H1 (cell line): ENCODE measurements around the gene SNX21. TPM values are rescaled to one million over a fixed set of nuclear protein-coding genes. Genes with fewer than 3 reads are reported as not detected.

Experiments used
- KDM1A ChIP-seq: fragments of 200-600, 300-600 bp; sonication (generic); IDR thresholded peaks from 2 replicates; pipeline ENCODE4 v1.7.1; 2016; ENCODE audit warnings: mild to moderate bottlenecking, low read length, borderline replicate concordance
- NANOG ChIP-seq: IDR thresholded peaks from 2 replicates; pipeline ENCODE4 v1.6.1; 2011; ENCODE audit warnings: low read length, low read depth, mild to moderate bottlenecking, inconsistent platforms; ENCODE audit not compliant: insufficient read depth, poor library complexity, severe bottlenecking
- SP4 ChIP-seq: IDR thresholded peaks from 2 replicates; pipeline ENCODE4 v1.6.1; 2012; ENCODE audit warnings: low read length, inconsistent platforms
- polyA plus RNA-seq, 7 experiments: library from polyadenylated mRNA; depleted of rRNA in 3 of 7; stranded (reverse) in 5 of 7; unstranded in 2 of 7; fragments of >200 nt in 5 of 7; fragments of 200-250 nt in 2 of 7; gene quantifications; 1 replicate in 5 of 7; 2 replicates in 1 of 7; 4 replicates in 1 of 7; pipeline versions ENCODE4 v1.2.1 to v1.2.3, GENCODE V29; 2011 to 2013; ENCODE audit warnings: missing spikeins in 2 of 7, mixed read lengths in 2 of 7
- total RNA-seq: library from RNA; stranded (reverse); fragmentation: NEBNext Ultra II Directional; extraction: Animal tissue kit (Norgen Biotek cat#: 25700); gene quantifications from 2 replicates; pipeline ENCODE4 v1.2.1, GENCODE V29; 2021

Gene SNX21
- total and polyA plus RNA-seq, 2 of the 8 experiments (the other 6 are each of a cell fraction or from before 2014, with no cell fraction given), result 15.8 to 16.8 TPM

DNA sequence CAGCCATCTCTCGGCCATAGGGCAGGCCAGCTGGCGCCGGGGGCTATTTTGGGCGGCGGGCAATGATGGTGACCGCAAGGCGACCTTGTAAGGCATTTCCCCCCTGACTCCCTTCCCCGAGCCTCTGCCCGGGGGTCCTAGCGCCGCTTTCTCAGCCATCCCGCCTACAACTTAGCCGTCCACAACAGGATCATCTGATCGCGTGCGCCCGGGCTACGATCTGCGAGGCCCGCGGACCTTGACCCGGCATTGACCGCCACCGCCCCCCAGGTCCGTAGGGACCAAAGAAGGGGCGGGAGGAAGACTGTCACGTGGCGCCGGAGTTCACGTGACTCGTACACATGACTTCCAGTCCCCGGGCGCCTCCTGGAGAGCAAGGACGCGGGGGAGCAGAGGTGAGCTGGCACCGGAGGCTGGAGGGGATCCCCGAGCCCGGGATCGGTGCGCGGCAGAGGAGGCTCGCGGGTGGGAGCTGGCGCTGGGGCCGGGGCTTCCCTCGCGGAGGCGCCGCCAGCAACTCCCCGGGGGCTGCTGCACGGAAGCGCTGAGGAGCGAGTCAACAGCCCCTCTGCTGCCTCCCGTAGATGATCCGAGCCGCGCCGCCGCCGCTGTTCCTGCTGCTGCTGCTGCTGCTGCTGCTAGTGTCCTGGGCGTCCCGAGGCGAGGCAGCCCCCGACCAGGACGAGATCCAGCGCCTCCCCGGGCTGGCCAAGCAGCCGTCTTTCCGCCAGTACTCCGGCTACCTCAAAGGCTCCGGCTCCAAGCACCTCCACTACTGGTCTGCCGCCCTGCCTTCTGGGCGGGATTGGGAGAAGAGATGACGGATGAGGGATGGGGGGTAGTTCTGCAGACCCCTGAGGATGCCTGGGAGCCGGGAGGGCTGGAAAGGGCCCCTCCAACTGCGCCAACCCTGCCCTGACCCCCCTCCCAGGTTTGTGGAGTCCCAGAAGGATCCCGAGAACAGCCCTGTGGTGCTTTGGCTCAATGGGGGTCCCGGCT lies 57.7 kb downstream of the SNX21 start, which contains the start of the genes CTSA and NEURL2 (continued):
- TF ChIP-seq NANOG (no peak), KDM1A (no peak), SP4 (peak; percentile 99)
